Cerebellar cortex (tissue), 1 donor: Measurements from ENCODE around the gene SHC3.

Experiments used
- DNase-seq: peaks from one replicate; pipeline ENCODE4 v3.0.0-alpha.2; 2015; ENCODE audit warnings: low spot score

The SHC3 gene

GRCh38 chr9:89052470-89053097, 126.0 kb downstream of the SHC3 start:
- peak; percentile 9 for DNase-seq

- peak; percentile 59 for DNase-seq
Observed at GRCh38 chr9:89051421-89052025, 127.1 kb downstream of the SHC3 start.

- no peak for DNase-seq
Observed at GRCh38 chr9:89049646-89050045, 129.0 kb downstream of the SHC3 start.

DNA sequence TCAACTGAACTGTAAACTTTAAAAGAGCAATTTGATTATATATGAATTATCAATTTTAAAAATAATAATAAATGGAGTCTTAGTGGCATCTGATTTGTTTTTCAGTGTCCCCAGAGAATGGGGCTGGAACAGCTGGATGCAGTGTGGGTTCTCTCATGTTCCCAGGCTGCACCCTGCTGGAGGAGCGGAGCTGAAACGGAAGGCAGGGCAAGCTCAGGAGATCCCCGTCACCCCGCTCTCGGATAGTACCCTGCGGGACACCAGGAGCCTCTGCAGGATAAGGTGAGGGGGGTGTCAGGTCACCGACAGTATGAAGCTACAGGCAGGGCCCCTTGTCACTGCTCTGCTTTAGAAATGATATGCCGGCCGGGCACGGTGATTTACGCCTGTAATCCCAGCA, 130.0 kb downstream of the SHC3 start:
- no peak for DNase-seq

GRCh38 chr9:89047667-89048066, 131.0 kb downstream of the SHC3 start:
- DNase-seq = no peak

- DNase-seq = no peak
Observed at GRCh38 chr9:89046832-89047231, 131.8 kb downstream of the SHC3 start.

DNA sequence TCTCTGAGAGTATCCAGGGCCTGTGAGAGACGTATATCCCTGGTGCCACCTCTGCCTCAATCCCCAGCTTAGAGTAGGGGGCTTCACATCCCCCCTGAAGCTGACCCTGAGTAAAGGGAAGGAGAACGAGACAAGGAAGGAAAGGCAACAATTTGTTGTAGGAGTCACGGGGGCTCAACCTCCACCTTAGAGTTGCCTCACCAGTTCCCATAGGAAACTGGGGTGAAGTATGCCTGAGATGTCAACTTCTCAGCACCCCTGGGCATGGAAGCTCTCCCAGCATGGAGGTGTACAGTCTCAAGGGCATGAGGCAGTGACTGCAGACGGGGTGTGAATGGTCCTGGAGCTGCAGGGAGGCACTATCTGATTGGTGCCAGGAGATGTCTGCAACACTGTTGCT, 133.7 kb downstream of the SHC3 start:
- no peak for DNase-seq

DNA sequence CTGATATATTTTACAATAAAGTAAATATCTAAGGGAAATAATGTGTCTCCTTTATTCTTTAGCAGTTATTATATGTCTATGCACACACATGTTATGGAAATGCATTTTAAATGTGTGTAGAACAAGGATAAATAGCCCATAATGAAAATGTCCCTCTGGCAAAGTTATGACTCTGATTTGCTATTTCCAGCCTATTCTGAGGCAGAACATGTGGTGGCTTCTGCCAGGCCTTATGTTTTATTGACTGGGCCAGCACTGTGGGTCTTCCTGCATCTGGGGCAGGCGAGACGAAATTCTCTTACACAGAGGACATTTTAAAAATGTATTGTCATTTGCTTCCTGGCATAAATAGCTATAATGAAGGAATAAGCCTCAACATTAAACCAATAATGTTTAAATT, 134.5 kb downstream of the SHC3 start:
- no peak for DNase-seq

GRCh38 chr9:89042984-89043383, 135.6 kb downstream of the SHC3 start:
- DNase-seq = no peak

DNA sequence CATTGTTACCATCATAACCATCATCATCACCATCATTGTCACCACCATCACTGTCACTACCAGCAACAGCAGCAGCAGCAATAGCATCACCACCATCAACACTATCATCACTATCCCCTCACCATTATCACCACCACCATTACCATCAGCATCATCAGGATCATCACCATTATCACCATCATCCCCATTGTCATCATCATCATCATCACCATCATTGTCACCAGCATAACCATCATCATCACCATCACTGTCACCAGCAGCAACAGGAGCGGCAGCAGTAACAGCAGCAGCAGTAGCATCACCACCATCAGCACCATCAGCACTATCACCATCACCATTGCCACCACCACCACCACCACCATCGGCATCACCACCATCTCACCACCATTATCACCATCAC, 139.0 kb downstream of the SHC3 start:
- DNase-seq = no peak

DNA sequence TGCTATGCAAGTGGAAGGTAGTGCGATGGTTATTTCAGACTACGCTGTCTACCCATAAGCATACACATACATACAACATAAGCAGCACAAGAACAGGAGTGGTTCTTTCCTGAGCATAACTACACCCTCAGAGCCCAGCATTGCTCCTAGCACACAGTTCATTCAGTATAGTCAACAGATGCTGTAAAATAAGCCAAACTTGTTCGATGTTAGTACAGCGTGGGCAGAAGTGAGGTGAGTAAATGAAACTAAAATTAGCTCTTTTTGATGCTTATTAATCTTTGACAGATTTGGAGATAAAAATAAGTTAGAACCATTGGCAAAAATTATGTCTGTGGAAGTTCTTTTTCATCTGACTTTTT, 139.5 kb downstream of the SHC3 start:
- no peak for DNase-seq

DNA sequence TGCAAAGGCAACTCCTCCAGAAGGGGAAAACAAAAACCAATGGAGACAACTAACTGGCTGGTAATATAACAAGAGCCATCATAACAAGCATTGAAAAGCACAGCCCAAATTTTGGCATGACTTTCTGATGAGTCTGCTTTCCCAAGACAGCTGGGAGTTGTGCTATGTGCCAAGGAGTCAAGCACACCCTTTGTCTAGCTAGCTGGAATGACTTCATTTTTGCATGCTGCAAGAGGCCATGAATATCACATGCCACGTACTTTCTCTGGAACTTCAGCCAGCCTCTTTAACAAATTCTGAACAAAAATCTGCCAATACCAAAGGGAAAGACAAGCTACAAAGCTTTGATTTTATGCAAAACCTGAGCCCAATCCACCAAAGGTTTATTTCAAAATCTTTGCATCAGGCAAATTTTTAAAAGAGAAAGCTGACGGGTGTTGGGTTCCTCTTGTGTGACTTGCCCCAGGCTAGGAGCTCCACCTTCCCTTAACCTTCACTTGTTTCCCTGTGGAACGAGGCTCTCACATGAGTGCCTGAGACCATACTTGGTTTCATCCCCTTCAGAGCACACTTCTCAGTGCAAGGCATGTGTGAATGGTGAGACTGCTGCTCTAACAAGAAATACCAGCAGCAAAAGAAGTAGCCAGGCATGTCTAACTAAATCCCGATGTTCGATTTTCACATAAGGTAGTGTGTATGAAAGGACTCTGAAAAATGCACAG, 140.1 kb downstream of the SHC3 start:
- peak; percentile 10 for DNase-seq

DNA sequence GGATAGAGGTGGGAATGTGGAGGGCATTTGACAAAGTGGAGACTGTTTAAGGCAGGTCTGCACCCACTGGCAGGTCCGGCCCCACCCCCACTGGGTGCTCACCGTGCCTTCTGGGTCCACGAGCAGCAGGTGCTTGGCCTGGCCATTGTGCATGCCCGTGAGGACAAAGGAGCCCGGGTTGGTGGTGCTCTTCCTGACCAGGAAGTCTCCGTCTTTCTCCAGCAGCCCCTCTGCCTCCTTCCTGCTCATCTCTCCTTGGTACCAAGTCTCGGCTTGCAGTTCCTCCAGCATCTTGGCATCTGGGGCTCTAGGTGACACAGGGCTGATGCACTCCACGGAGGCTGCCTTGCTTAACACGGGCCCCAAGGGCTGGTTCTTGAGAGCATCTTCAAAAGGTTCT, 140.7 kb downstream of the SHC3 start:
- no peak for DNase-seq

DNA sequence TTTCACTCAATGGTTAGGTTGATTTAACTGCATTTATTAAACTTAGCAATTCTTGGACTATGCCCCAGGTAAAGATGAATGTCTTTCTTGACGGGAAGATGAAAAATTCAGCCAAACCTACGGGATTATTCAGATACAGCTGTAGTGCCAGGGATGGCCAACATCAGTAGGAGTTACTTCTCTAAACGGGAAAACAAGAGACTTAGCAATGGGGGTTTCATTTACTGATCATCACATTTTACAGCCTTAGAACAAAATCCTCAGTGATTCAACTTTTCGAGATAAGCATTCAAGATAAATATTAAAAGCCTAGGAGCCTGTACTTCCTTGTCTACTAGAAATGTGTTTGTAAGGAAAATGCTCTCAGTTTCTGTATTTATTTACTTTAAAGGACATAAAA, 141.3 kb downstream of the SHC3 start:
- no peak for DNase-seq

DNA sequence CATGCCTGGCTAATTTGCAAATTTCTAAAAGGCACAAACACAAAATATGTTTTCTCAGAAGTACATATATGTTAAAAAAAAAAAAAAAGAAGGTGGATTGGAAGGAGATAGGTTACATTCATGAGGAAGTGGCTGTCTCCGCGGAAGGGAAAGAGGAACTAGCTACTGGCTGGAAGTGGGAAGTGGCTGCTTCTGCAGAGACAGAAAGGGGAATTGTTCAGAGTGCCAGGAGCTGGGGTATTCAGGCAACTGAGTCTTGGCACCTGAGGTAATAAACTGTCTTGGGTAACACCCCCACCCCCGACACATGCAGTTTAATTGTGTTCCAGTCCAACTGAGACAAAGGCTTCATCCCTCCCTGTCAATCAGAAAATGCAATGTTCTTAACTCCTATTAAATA, 141.7 kb downstream of the SHC3 start:
- DNase-seq = no peak

- no peak for DNase-seq
Observed at GRCh38 chr9:89036383-89036782, 142.2 kb downstream of the SHC3 start.

- no peak for DNase-seq
Observed at GRCh38 chr9:89032661-89033060, 146.0 kb downstream of the SHC3 start.

GRCh38 chr9:89032173-89032572, 146.4 kb downstream of the SHC3 start:
- DNase-seq = no peak

GRCh38 chr9:89029788-89030187, 148.8 kb downstream of the SHC3 start:
- DNase-seq = no peak

DNA sequence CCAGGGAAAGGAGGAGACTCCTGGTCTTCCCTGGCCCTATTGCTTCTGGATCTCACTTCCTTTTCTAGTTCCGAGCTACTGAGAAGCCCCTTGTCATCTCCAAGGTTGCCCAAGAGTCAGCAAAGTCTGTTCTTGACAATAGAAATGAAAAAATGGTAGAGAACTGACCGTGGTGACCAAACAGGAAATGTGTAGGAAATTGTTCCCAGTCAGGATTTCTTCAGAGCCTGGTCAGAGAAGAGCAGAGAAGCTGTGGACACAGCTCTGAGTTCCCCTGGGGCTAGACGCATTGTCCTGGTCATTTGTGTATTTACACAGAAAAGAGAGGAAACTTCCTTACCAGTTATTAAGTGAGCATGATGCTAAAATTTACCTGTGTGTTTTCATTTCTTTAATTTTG, 151.7 kb downstream of the SHC3 start:
- DNase-seq = no peak

- no peak for DNase-seq
Observed at GRCh38 chr9:89025553-89025952, 153.1 kb downstream of the SHC3 start.

DNA sequence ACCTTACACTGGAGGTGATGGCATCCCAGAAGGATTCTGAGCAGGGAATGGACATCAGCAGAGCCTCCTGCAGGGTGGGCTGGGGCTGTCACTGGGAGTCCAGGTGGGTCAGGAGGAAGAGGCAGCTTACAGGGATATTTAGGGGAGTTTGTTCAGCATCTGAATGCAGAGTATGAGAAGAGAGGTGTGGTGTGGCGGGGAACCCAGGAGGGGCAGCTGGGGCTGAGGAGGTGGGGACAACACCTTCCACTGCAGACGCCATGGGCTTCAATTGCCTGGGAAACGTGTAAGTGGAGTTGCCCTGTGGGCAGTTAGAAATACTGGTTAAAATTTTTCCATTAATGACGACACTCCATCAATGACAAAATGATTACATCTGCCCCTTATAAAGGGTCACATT, 153.9 kb downstream of the SHC3 start:
- no peak for DNase-seq

DNA sequence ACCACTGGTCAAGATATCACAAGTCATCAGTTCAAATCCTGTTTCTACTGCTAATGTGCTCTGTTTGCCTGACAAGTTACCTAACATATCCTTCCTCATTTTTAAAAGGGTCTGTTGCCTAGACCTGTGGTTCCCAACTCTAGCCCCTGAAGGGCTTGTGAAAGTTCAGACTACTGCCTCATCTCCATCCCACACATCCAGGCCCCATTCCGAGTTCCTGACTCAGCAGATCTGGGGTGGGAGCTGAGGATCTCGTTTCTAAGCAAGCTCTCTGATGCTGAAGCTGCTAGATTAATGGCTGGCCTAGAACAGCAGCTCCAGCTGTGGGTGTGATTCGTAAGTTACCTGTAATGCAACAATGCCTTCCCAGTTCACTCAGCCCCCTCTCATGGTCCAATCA, 154.9 kb downstream of the SHC3 start:
- no peak for DNase-seq

DNA sequence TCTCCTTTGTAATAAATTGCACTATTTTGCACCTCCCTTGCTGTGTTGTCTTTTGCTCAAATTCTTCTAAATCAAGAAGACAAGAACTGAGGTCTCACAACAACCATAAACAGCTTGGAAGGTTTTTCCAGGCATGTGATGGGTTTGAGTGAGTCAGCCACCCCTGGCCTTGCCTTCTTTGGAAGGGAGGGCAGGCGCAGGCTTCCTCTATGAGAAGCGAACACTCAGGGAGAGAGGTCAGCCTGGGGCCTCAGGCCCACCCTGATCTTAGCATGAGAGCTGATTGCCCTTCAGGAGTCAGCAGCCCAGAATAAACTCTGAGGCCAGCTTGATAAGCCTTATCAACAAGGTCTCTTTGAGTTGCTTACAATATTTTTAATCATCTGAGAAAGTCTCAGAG, 155.7 kb downstream of the SHC3 start:
- DNase-seq = no peak
